ENCODE measurements around the gene GLG1. TPM values are rescaled to one million over a fixed set of nuclear protein-coding genes. Genes with fewer than 3 reads are reported as not detected.

GLG1 gene
- total and polyA plus RNA-seq, 3 experiments from 2014 or later = 52.3 to 174 (median 56.7) TPM

- H3K4me1 ChIP-seq (ENCODE audit: insufficient read depth, low read length) = no peaks in the 10 kb centered on the region
- CTCF ChIA-PET = no interaction called here
- H3K9me3 ChIP-seq (ENCODE audit: low read length) = no peaks in the 10 kb centered on the region
- POLR2A ChIA-PET = no interaction called here
- peak overlapping the region in 1 of 8 donors; percentile 64 for H3K27ac Mint-ChIP-seq
- no peaks in the 10 kb centered on the region for H3K27me3 ChIP-seq (ENCODE audit: insufficient read depth, low read length, poor library complexity, severe bottlenecking)
- no peaks in the 10 kb centered on the region for H3K27me3 Mint-ChIP-seq
- no peak overlapping the region for H3K27ac ChIP-seq (ENCODE audit: low read depth, low read length)
- no peak overlapping the region for H3K4me3 Mint-ChIP-seq
- H3K9me3 Mint-ChIP-seq = no peaks in the 10 kb centered on the region
- H3K36me3 ChIP-seq (ENCODE audit: insufficient read depth, low read length) = peaks cover 50% of the 10 kb centered on the region
- H3K36me3 Mint-ChIP-seq = peaks cover 4 to 80% (median 15%) of the 10 kb centered on the region in 3 donors
- H3K4me3 ChIP-seq (ENCODE audit: low read length) = no peak overlapping the region
- DNase-seq = no peak
- peaks cover 0 to 3% (median 0%) of the 10 kb centered on the region in 3 donors for H3K4me1 Mint-ChIP-seq
Observed at GRCh38 chr16:74641969-74642368, 35.1 kb upstream of the GLG1 start.

GRCh38 chr16:74637742-74638453 lies 31.0 kb upstream of the GLG1 start:
- peak overlapping the region in 3 of 8 donors; percentile 54 to 78 (median 76) for H3K27ac Mint-ChIP-seq
- no peaks in the 10 kb centered on the region for H3K4me1 ChIP-seq (ENCODE audit: insufficient read depth, low read length)
- peaks cover 0 to 77% (median 7%) of the 10 kb centered on the region in 3 donors for H3K36me3 Mint-ChIP-seq
- H3K9me3 Mint-ChIP-seq = no peaks in the 10 kb centered on the region
- H3K27me3 ChIP-seq (ENCODE audit: insufficient read depth, low read length, poor library complexity, severe bottlenecking) = no peaks in the 10 kb centered on the region
- no peak overlapping the region for H3K4me3 Mint-ChIP-seq
- no peaks in the 10 kb centered on the region for H3K9me3 ChIP-seq (ENCODE audit: low read length)
- DNase-seq = no peak
- ChIA-PET POLR2A (no interaction called here), CTCF (no interaction called here)
- H3K4me1 Mint-ChIP-seq = peaks cover 0 to 1% (median 0%) of the 10 kb centered on the region in 3 donors
- H3K4me3 ChIP-seq (ENCODE audit: low read length) = no peak overlapping the region
- H3K36me3 ChIP-seq (ENCODE audit: insufficient read depth, low read length) = peaks cover 40% of the 10 kb centered on the region
- no peak overlapping the region for H3K27ac ChIP-seq (ENCODE audit: low read depth, low read length)
- no peaks in the 10 kb centered on the region for H3K27me3 Mint-ChIP-seq

GRCh38 chr16:74635303-74635702 lies 28.4 kb upstream of the GLG1 start:
- H3K4me3 ChIP-seq (ENCODE audit: low read length) = no peak overlapping the region
- peak overlapping the region in 2 of 8 donors; percentile 43 to 80 for H3K27ac Mint-ChIP-seq
- no peaks in the 10 kb centered on the region for H3K9me3 ChIP-seq (ENCODE audit: low read length)
- no peak for DNase-seq
- POLR2A ChIA-PET = interaction anchor here (0.6 kb wide), 1 partner anchor 32 kb away, joined by 4 read pairs; the partner anchor contains the start of gene RFWD3
- H3K36me3 Mint-ChIP-seq = peaks cover 0 to 81% (median 10%) of the 10 kb centered on the region in 3 donors
- CTCF ChIA-PET = no interaction called here
- H3K4me1 ChIP-seq (ENCODE audit: insufficient read depth, low read length) = no peaks in the 10 kb centered on the region
- peaks cover 54% of the 10 kb centered on the region for H3K36me3 ChIP-seq (ENCODE audit: insufficient read depth, low read length)
- no peak overlapping the region for H3K27ac ChIP-seq (ENCODE audit: low read depth, low read length)
- H3K27me3 Mint-ChIP-seq = no peaks in the 10 kb centered on the region
- H3K9me3 Mint-ChIP-seq = no peaks in the 10 kb centered on the region
- no peaks in the 10 kb centered on the region for H3K27me3 ChIP-seq (ENCODE audit: insufficient read depth, low read length, poor library complexity, severe bottlenecking)
- no peak overlapping the region for H3K4me3 Mint-ChIP-seq
- H3K4me1 Mint-ChIP-seq = no peaks in the 10 kb centered on the region

- Mint-ChIP-seq H3K4me1 (no peaks in the 10 kb centered on the region), H3K9me3 (no peaks in the 10 kb centered on the region), H3K4me3 (no peak overlapping the region), H3K27me3 (no peaks in the 10 kb centered on the region), H3K27ac (no peak overlapping the region), H3K36me3 (peaks cover 4 to 84% (median 16%) of the 10 kb centered on the region in 3 donors)
- DNase-seq = no peak
- ChIA-PET POLR2A (no interaction called here), CTCF (interaction anchor here (0.6 to 1.3 kb wide), 2 partner anchors 10 to 18 kb away, joined by 3 to 4 read pairs; no protein-coding TSS in a partner anchor)
- Histone ChIP-seq H3K27me3 (ENCODE audit: insufficient read depth, low read length, poor library complexity, severe bottlenecking) (no peaks in the 10 kb centered on the region), H3K4me3 (ENCODE audit: low read length) (no peak overlapping the region), H3K36me3 (ENCODE audit: insufficient read depth, low read length) (peaks cover 57% of the 10 kb centered on the region), H3K9me3 (ENCODE audit: low read length) (no peaks in the 10 kb centered on the region), H3K27ac (ENCODE audit: low read depth, low read length) (no peak overlapping the region), H3K4me1 (ENCODE audit: insufficient read depth, low read length) (no peaks in the 10 kb centered on the region)
Observed at GRCh38 chr16:74633686-74634085, 26.8 kb upstream of the GLG1 start.

GRCh38 chr16:74627506-74628220 lies 20.7 kb upstream of the GLG1 start:
- Histone ChIP-seq H3K36me3 (ENCODE audit: insufficient read depth, low read length) (peaks cover 61% of the 10 kb centered on the region), H3K27me3 (ENCODE audit: insufficient read depth, low read length, poor library complexity, severe bottlenecking) (no peaks in the 10 kb centered on the region), H3K4me3 (ENCODE audit: low read length) (no peak overlapping the region), H3K4me1 (ENCODE audit: insufficient read depth, low read length) (no peaks in the 10 kb centered on the region), H3K27ac (ENCODE audit: low read depth, low read length) (no peak overlapping the region), H3K9me3 (ENCODE audit: low read length) (no peaks in the 10 kb centered on the region)
- ChIA-PET CTCF (no interaction called here), POLR2A (no interaction called here)
- Mint-ChIP-seq H3K4me3 (no peak overlapping the region), H3K27me3 (no peaks in the 10 kb centered on the region), H3K36me3 (peaks cover 4 to 97% (median 20%) of the 10 kb centered on the region in 3 donors), H3K4me1 (peaks cover 2 to 7% (median 3%) of the 10 kb centered on the region in 3 donors), H3K9me3 (no peaks in the 10 kb centered on the region), H3K27ac (peak overlapping the region in 6 of 8 donors; percentile 16 to 80 (median 42))
- DNase-seq = no peak

GRCh38 chr16:74626741-74627416 lies 20.0 kb upstream of the GLG1 start:
- Histone ChIP-seq H3K36me3 (ENCODE audit: insufficient read depth, low read length) (peaks cover 64% of the 10 kb centered on the region), H3K4me3 (ENCODE audit: low read length) (no peak overlapping the region), H3K27ac (ENCODE audit: low read depth, low read length) (no peak overlapping the region), H3K4me1 (ENCODE audit: insufficient read depth, low read length) (no peaks in the 10 kb centered on the region), H3K9me3 (ENCODE audit: low read length) (no peaks in the 10 kb centered on the region), H3K27me3 (ENCODE audit: insufficient read depth, low read length, poor library complexity, severe bottlenecking) (no peaks in the 10 kb centered on the region)
- CTCF ChIA-PET = no interaction called here
- peaks cover 4 to 97% (median 19%) of the 10 kb centered on the region in 3 donors for H3K36me3 Mint-ChIP-seq
- no peak for DNase-seq
- H3K27me3 Mint-ChIP-seq = no peaks in the 10 kb centered on the region
- POLR2A ChIA-PET = no interaction called here
- no peaks in the 10 kb centered on the region for H3K9me3 Mint-ChIP-seq
- no peak overlapping the region for H3K4me3 Mint-ChIP-seq
- H3K4me1 Mint-ChIP-seq = peaks cover 2 to 7% (median 3%) of the 10 kb centered on the region in 3 donors
- peak overlapping the region in 5 of 8 donors; percentile 18 to 77 (median 58) for H3K27ac Mint-ChIP-seq

GRCh38 chr16:74625500-74626350 lies 18.8 kb upstream of the GLG1 start:
- DNase-seq = no peak
- no peaks in the 10 kb centered on the region for H3K27me3 Mint-ChIP-seq
- no peak overlapping the region for H3K27ac ChIP-seq (ENCODE audit: low read depth, low read length)
- H3K4me1 Mint-ChIP-seq = peaks cover 2 to 7% (median 7%) of the 10 kb centered on the region in 3 donors
- peaks cover 4 to 97% (median 22%) of the 10 kb centered on the region in 3 donors for H3K36me3 Mint-ChIP-seq
- CTCF ChIA-PET = interaction anchor here (0.7 to 2.0 kb wide), 2 partner anchors 14 to 19 kb away, joined by 3 to 6 read pairs; partner anchors contain the start of gene GLG1
- no peak overlapping the region for H3K4me3 ChIP-seq (ENCODE audit: low read length)
- peaks cover 54% of the 10 kb centered on the region for H3K36me3 ChIP-seq (ENCODE audit: insufficient read depth, low read length)
- no peaks in the 10 kb centered on the region for H3K9me3 Mint-ChIP-seq
- POLR2A ChIA-PET = no interaction called here
- no peaks in the 10 kb centered on the region for H3K4me1 ChIP-seq (ENCODE audit: insufficient read depth, low read length)
- H3K27me3 ChIP-seq (ENCODE audit: insufficient read depth, low read length, poor library complexity, severe bottlenecking) = no peaks in the 10 kb centered on the region
- H3K27ac Mint-ChIP-seq = peak overlapping the region in 3 of 8 donors; percentile 37 to 74 (median 72)
- no peak overlapping the region for H3K4me3 Mint-ChIP-seq
- no peaks in the 10 kb centered on the region for H3K9me3 ChIP-seq (ENCODE audit: low read length)
